ENCODE measurements around the gene DIAPH1. TPM values are rescaled to one million over a fixed set of nuclear protein-coding genes. Genes with fewer than 3 reads are reported as not detected.

The DIAPH1 gene
- total RNA-seq, 1 donor from 2014 or later = 99.1 TPM

- no peaks in the 10 kb centered on the region for H3K9me3 Mint-ChIP-seq
- H3K4me1 Mint-ChIP-seq = peaks cover 8% of the 10 kb centered on the region
- no peak overlapping the region for H3K4me3 Mint-ChIP-seq
- no peak overlapping the region for H3K27ac Mint-ChIP-seq (ENCODE audit: unreplicated experiment)
- TF ChIP-seq CTCF (conservative IDR thresholded peaks at IDR 0.05) = no peak
- DNase-seq (ENCODE audit: low read depth, low spot score) = no peak
- no peaks in the 10 kb centered on the region for H3K27me3 Mint-ChIP-seq (ENCODE audit: low read depth)
- H3K36me3 Mint-ChIP-seq (ENCODE audit: low read depth) = no peaks in the 10 kb centered on the region
These were observed 28.4 kb upstream of the DIAPH1 start for GRCh38 chr5:141647242-141647641.

- H3K27me3 Mint-ChIP-seq (ENCODE audit: low read depth) = no peaks in the 10 kb centered on the region
- H3K36me3 Mint-ChIP-seq (ENCODE audit: low read depth) = no peaks in the 10 kb centered on the region
- no peaks in the 10 kb centered on the region for H3K9me3 Mint-ChIP-seq
- H3K4me1 Mint-ChIP-seq = peaks cover 7% of the 10 kb centered on the region
- TF ChIP-seq CTCF (conservative IDR thresholded peaks at IDR 0.05) = no peak
- peak overlapping the region; percentile 8 for H3K4me3 Mint-ChIP-seq
- no peak for DNase-seq (ENCODE audit: low read depth, low spot score)
- H3K27ac Mint-ChIP-seq (ENCODE audit: unreplicated experiment) = no peak overlapping the region
These were observed 27.2 kb upstream of the DIAPH1 start for GRCh38 chr5:141646026-141646425.

- H3K9me3 Mint-ChIP-seq = no peaks in the 10 kb centered on the region
- H3K36me3 Mint-ChIP-seq (ENCODE audit: low read depth) = no peaks in the 10 kb centered on the region
- peaks cover 11% of the 10 kb centered on the region for H3K4me1 Mint-ChIP-seq
- H3K27ac Mint-ChIP-seq (ENCODE audit: unreplicated experiment) = no peak overlapping the region
- H3K4me3 Mint-ChIP-seq = peak overlapping the region; percentile 25
- no peak for TF ChIP-seq CTCF (conservative IDR thresholded peaks at IDR 0.05)
- DNase-seq (ENCODE audit: low read depth, low spot score) = no peak
- H3K27me3 Mint-ChIP-seq (ENCODE audit: low read depth) = peaks cover 2% of the 10 kb centered on the region
These were observed 23.0 kb upstream of the DIAPH1 start for GRCh38 chr5:141641634-141642267.

GRCh38 chr5:141640698-141641097, 21.9 kb upstream of the DIAPH1 start:
- no peak for TF ChIP-seq CTCF (conservative IDR thresholded peaks at IDR 0.05)
- Mint-ChIP-seq H3K36me3 (ENCODE audit: low read depth) (no peaks in the 10 kb centered on the region), H3K27me3 (ENCODE audit: low read depth) (peaks cover 2% of the 10 kb centered on the region), H3K4me3 (peak overlapping the region; percentile 52), H3K27ac (ENCODE audit: unreplicated experiment) (no peak overlapping the region), H3K9me3 (no peaks in the 10 kb centered on the region), H3K4me1 (peaks cover 18% of the 10 kb centered on the region)
- no peak for DNase-seq (ENCODE audit: low read depth, low spot score)

- no peak overlapping the region for H3K27ac Mint-ChIP-seq (ENCODE audit: unreplicated experiment)
- no peaks in the 10 kb centered on the region for H3K9me3 Mint-ChIP-seq
- no peak for TF ChIP-seq CTCF (conservative IDR thresholded peaks at IDR 0.05)
- peaks cover 24% of the 10 kb centered on the region for H3K4me1 Mint-ChIP-seq
- H3K36me3 Mint-ChIP-seq (ENCODE audit: low read depth) = no peaks in the 10 kb centered on the region
- H3K4me3 Mint-ChIP-seq = peak overlapping the region; percentile 52
- peaks cover 2% of the 10 kb centered on the region for H3K27me3 Mint-ChIP-seq (ENCODE audit: low read depth)
- no peak for DNase-seq (ENCODE audit: low read depth, low spot score)
These were observed 21.2 kb upstream of the DIAPH1 start for GRCh38 chr5:141640051-141640415.

Data from neural crest cell (in vitro differentiated cells).